HUES64 (cell line): ENCODE measurements around the gene BRF1.
A peak's percentile ranks its signal among the peaks of the same experiment; 100 is the strongest.

ENCODE experiments used
- H3K27ac ChIP-seq: 2 replicates; pipeline ENCODE4 v1.7.0; 2013; ENCODE audit warnings: low read depth, low read length, inconsistent platforms
- H3K27me3 ChIP-seq: 2 replicates; pipeline ENCODE4 v1.6.1; 2013; ENCODE audit warnings: mild to moderate bottlenecking, low read length; ENCODE audit not compliant: insufficient read depth
- H3K36me3 ChIP-seq: 2 replicates; pipeline ENCODE4 v1.6.1; 2013; ENCODE audit warnings: mild to moderate bottlenecking, low read length; ENCODE audit not compliant: insufficient read depth
- H3K4me1 ChIP-seq: 2 replicates; pipeline ENCODE4 v1.6.1; 2013; ENCODE audit warnings: mild to moderate bottlenecking, low read length, moderate library complexity; ENCODE audit not compliant: insufficient read depth
- H3K4me3 ChIP-seq: 2 replicates; pipeline ENCODE4 v1.5.1; 2013; ENCODE audit warnings: mild to moderate bottlenecking, low read length, moderate library complexity
- H3K9ac ChIP-seq: 2 replicates; pipeline ENCODE4 v1.6.1; 2013; ENCODE audit warnings: mild to moderate bottlenecking, low read depth, low read length
- H3K9me3 ChIP-seq: 2 replicates; pipeline ENCODE4 v1.6.1; 2013; ENCODE audit warnings: low read depth, low read length; ENCODE audit not compliant: insufficient read depth
- WGBS: fragments of 150-250, 120-280 bp; methylation state at CpG from one replicate; pipeline ENCODE4 v1.1.7; 2013; ENCODE audit warnings: missing lambda C conversion rate; 5-methylcytosine and 5-hydroxymethylcytosine counted together

The BRF1 gene

GRCh38 chr14:105252552-105253328 is 48.1 kb downstream of the BRF1 start:
- no peaks in the 10 kb centered on the region for H3K9me3 ChIP-seq
- 0 out of 2 replicates have a peak, but pooled peaks cover under 1% of the 10 kb centered on the region for H3K27me3 ChIP-seq
- H3K27ac ChIP-seq, result no peak overlapping the region
- no peak overlapping the region for H3K4me3 ChIP-seq
- no peaks in the 10 kb centered on the region for H3K4me1 ChIP-seq
- no peak overlapping the region for H3K9ac ChIP-seq
- WGBS, result 95% methylated on average over 21 of the region's 21 CpGs
- H3K36me3 ChIP-seq, result peaks cover 26% of the 10 kb centered on the region; the same call in 1 of the 2 replicates

- H3K27ac ChIP-seq, result no peak overlapping the region
- 0 out of 2 replicates have a peak, but pooled peaks cover 2% of the 10 kb centered on the region for H3K27me3 ChIP-seq
- H3K4me3 ChIP-seq, result no peak overlapping the region
- no peak overlapping the region for H3K9ac ChIP-seq
- H3K9me3 ChIP-seq, result no peaks in the 10 kb centered on the region
- peaks cover 26% of the 10 kb centered on the region; the same call in 1 of the 2 replicates for H3K36me3 ChIP-seq
- no peaks in the 10 kb centered on the region for H3K4me1 ChIP-seq
- WGBS, result 93% methylated on average over 6 of the region's 6 CpGs
Measured at GRCh38 chr14:105251920-105252319, 48.9 kb downstream of the BRF1 start.

- no peaks in the 10 kb centered on the region for H3K4me1 ChIP-seq
- H3K27me3 ChIP-seq, result 0 out of 2 replicates have a peak, but pooled peaks cover 2% of the 10 kb centered on the region
- no peaks in the 10 kb centered on the region for H3K9me3 ChIP-seq
- no peak overlapping the region for H3K4me3 ChIP-seq
- 96% methylated on average over 4 of the region's 4 CpGs for WGBS
- H3K36me3 ChIP-seq, result peaks cover 29% of the 10 kb centered on the region; the same call in 1 of the 2 replicates
- no peak overlapping the region for H3K27ac ChIP-seq
- no peak overlapping the region for H3K9ac ChIP-seq
Measured at GRCh38 chr14:105250986-105251385, 49.8 kb downstream of the BRF1 start.

GRCh38 chr14:105250008-105250366 is 50.8 kb downstream of the BRF1 start:
- Histone ChIP-seq H3K36me3 (peaks cover 29% of the 10 kb centered on the region; the same call in 1 of the 2 replicates), H3K9ac (no peak overlapping the region), H3K27me3 (0 out of 2 replicates have a peak, but pooled peaks cover 2% of the 10 kb centered on the region), H3K4me3 (no peak overlapping the region), H3K4me1 (no peaks in the 10 kb centered on the region), H3K27ac (no peak overlapping the region), H3K9me3 (no peaks in the 10 kb centered on the region)
- 95% methylated on average over 16 of the region's 16 CpGs for WGBS

GRCh38 chr14:105249182-105250007 is 51.4 kb downstream of the BRF1 start:
- peak overlapping the region; percentile 77; the same call in 1 of the 2 replicates for H3K9ac ChIP-seq
- 0 out of 2 replicates have a peak, but pooled peaks cover 2% of the 10 kb centered on the region for H3K27me3 ChIP-seq
- no peak overlapping the region for H3K27ac ChIP-seq
- peak overlapping the region; percentile 59 for H3K4me3 ChIP-seq
- H3K9me3 ChIP-seq, result no peaks in the 10 kb centered on the region
- WGBS, result 48% methylated on average over 62 of the region's 62 CpGs
- H3K4me1 ChIP-seq, result no peaks in the 10 kb centered on the region
- peaks cover 29% of the 10 kb centered on the region; the same call in 1 of the 2 replicates for H3K36me3 ChIP-seq

GRCh38 chr14:105248368-105249181 is 52.2 kb downstream of the BRF1 start, which contains the start of gene BTBD6:
Gene BTBD6, plus strand, starts transcription at chr14:105248533. Its CDS starts 179 bp downstream, at chr14:105248712.
- peak within 1 kb of the TSS; percentile 77 for H3K9ac ChIP-seq
- under 1% methylated on average over 130 of the region's 130 CpGs for WGBS

GRCh38 chr14:105247715-105248367 is 53.0 kb downstream of the BRF1 start:
- no peaks in the 10 kb centered on the region for H3K9me3 ChIP-seq
- H3K4me3 ChIP-seq, result peak overlapping the region; percentile 69
- peaks cover 29% of the 10 kb centered on the region; the same call in 1 of the 2 replicates for H3K36me3 ChIP-seq
- H3K27ac ChIP-seq, result no peak overlapping the region
- 44% methylated on average over 42 of the region's 42 CpGs for WGBS
- peak overlapping the region; percentile 68 for H3K9ac ChIP-seq
- no peaks in the 10 kb centered on the region for H3K4me1 ChIP-seq
- H3K27me3 ChIP-seq, result 0 out of 2 replicates have a peak, but pooled peaks cover 2% of the 10 kb centered on the region

More at GRCh38 chr14:105248368-105249181, 52.2 kb downstream of the BRF1 start, which contains the start of gene BTBD6:
- Histone ChIP-seq H3K4me1 (no peaks in the 10 kb centered on the region), H3K27me3 (0 out of 2 replicates have a peak, but pooled peaks cover 2% of the 10 kb centered on the region), H3K9me3 (no peaks in the 10 kb centered on the region), H3K27ac (no peak within 1 kb of the TSS), H3K36me3 (peaks cover 29% of the 10 kb centered on the region; the same call in 1 of the 2 replicates), H3K4me3 (peak within 1 kb of the TSS; percentile 69)

GRCh38 chr14:105247026-105247425 is 53.8 kb downstream of the BRF1 start:
- no peaks in the 10 kb centered on the region for H3K9me3 ChIP-seq
- H3K27ac ChIP-seq, result no peak overlapping the region
- no peak overlapping the region for H3K9ac ChIP-seq
- H3K4me3 ChIP-seq, result no peak overlapping the region
- 0 out of 2 replicates have a peak, but pooled peaks cover 2% of the 10 kb centered on the region for H3K27me3 ChIP-seq
- no peaks in the 10 kb centered on the region for H3K4me1 ChIP-seq
- 94% methylated on average over 16 of the region's 16 CpGs for WGBS
- H3K36me3 ChIP-seq, result peaks cover 26% of the 10 kb centered on the region; the same call in 1 of the 2 replicates

GRCh38 chr14:105244334-105244733 is 56.5 kb downstream of the BRF1 start:
- Histone ChIP-seq H3K36me3 (peaks cover 6% of the 10 kb centered on the region; the same call in 1 of the 2 replicates), H3K4me3 (no peak overlapping the region), H3K27ac (no peak overlapping the region), H3K4me1 (no peaks in the 10 kb centered on the region), H3K9ac (no peak overlapping the region), H3K27me3 (0 out of 2 replicates have a peak, but pooled peaks cover 2% of the 10 kb centered on the region), H3K9me3 (no peaks in the 10 kb centered on the region)
- 86% methylated on average over 10 of the region's 10 CpGs for whole genome bisulfite sequencing

- H3K9ac ChIP-seq, result no peak overlapping the region
- H3K9me3 ChIP-seq, result no peaks in the 10 kb centered on the region
- no peak overlapping the region for H3K27ac ChIP-seq
- no peaks in the 10 kb centered on the region for H3K4me1 ChIP-seq
- H3K27me3 ChIP-seq, result no peaks in the 10 kb centered on the region
- peaks cover 4% of the 10 kb centered on the region; the same call in 1 of the 2 replicates for H3K36me3 ChIP-seq
- WGBS, result 92% methylated on average over 19 of the region's 19 CpGs
- no peak overlapping the region for H3K4me3 ChIP-seq
Measured at GRCh38 chr14:105241641-105242040, 59.2 kb downstream of the BRF1 start.
